Measurements from ENCODE around the gene RTF2.
"Not testable (repeated sequence)": the region's sequence is repeated elsewhere in the genome, so short reads cannot be mapped to it uniquely, and the experiment has no call there.

The RTF2 gene

GRCh38 chr20:56503916-56504315, 35.5 kb downstream of the RTF2 start:
- no peak for DNase-seq

GRCh38 chr20:56504373-56505005, 36.1 kb downstream of the RTF2 start:
- DNase-seq = no peak

- DNase-seq = no peak
Measured at GRCh38 chr20:56506103-56506502, 37.7 kb downstream of the RTF2 start.

- no peak for DNase-seq
Measured at GRCh38 chr20:56511926-56512325, 43.5 kb downstream of the RTF2 start.

GRCh38 chr20:56513161-56514150, 45.0 kb downstream of the RTF2 start:
- DNase-seq = no peak

GRCh38 chr20:56516631-56517030, 48.2 kb downstream of the RTF2 start:
- no peak for DNase-seq

GRCh38 chr20:56517211-56517610, 48.8 kb downstream of the RTF2 start:
- no peak for DNase-seq

GRCh38 chr20:56517641-56518040, 49.2 kb downstream of the RTF2 start:
- no peak for DNase-seq

GRCh38 chr20:56518126-56518525, 49.7 kb downstream of the RTF2 start:
- DNase-seq = no peak

GRCh38 chr20:56518721-56519398, 50.4 kb downstream of the RTF2 start:
- DNase-seq = no peak

GRCh38 chr20:56519551-56519950, 51.1 kb downstream of the RTF2 start:
- DNase-seq = no peak

- DNase-seq = no peak
Measured at GRCh38 chr20:56520180-56520579, 51.8 kb downstream of the RTF2 start.

- not testable (repeated sequence) for DNase-seq
Measured at GRCh38 chr20:56520746-56521354, 52.4 kb downstream of the RTF2 start.

GRCh38 chr20:56522311-56522710, 53.9 kb downstream of the RTF2 start:
- no peak for DNase-seq

- not testable (repeated sequence) for DNase-seq
Measured at GRCh38 chr20:56524444-56524843, 56.0 kb downstream of the RTF2 start, which contains the start of gene FAM209A. FAM209A (plus strand) TSS chr20:56524744; CDS start chr20:56524809, 65 bp downstream.

- no peak for DNase-seq
Measured at GRCh38 chr20:56527521-56527920, 59.1 kb downstream of the RTF2 start.

- not testable (repeated sequence) for DNase-seq
Measured at GRCh38 chr20:56532946-56533345, 64.5 kb downstream of the RTF2 start, which contains the start of gene FAM209B. FAM209B (plus strand) TSS chr20:56533246; CDS start chr20:56533342, 96 bp downstream.

- no peak for DNase-seq
Measured at GRCh38 chr20:56537997-56538396, 69.6 kb downstream of the RTF2 start.

- DNase-seq = no peak
Measured at GRCh38 chr20:56540415-56540814, 72.0 kb downstream of the RTF2 start.

GRCh38 chr20:56542489-56543030, 74.1 kb downstream of the RTF2 start:
- no peak for DNase-seq

- no peak for DNase-seq
Measured at GRCh38 chr20:56551571-56551970, 83.1 kb downstream of the RTF2 start.

- no peak for DNase-seq
Measured at GRCh38 chr20:56552911-56553629, 84.6 kb downstream of the RTF2 start.
